ENCODE data around the gene GCH1.

GCH1 gene

GRCh38 chr14:54836231-54836630 lies 66.4 kb downstream of the GCH1 start:
- Histone ChIP-seq H3K27ac (ENCODE audit: low read depth, low read length) (no peak overlapping the region), H3K27me3 (ENCODE audit: control insufficient read depth in 1 of 2, insufficient read depth in 2 of 2, low read length in 2 of 2) (no peaks in the 10 kb centered on the region), H3K9me3 (ENCODE audit: low read length) (no peaks in the 10 kb centered on the region), H3K9ac (ENCODE audit: low read length) (no peak overlapping the region), H3K36me3 (ENCODE audit: insufficient read depth, low read length) (no peaks in the 10 kb centered on the region), H3K4me1 (ENCODE audit: insufficient read depth, low read length) (no peaks in the 10 kb centered on the region), H3K4me3 (ENCODE audit: low read depth in 1 of 2, low read length in 2 of 2) (no peak overlapping the region)

GRCh38 chr14:54834727-54835126 lies 67.9 kb downstream of the GCH1 start:
- no peaks in the 10 kb centered on the region for H3K27me3 ChIP-seq (ENCODE audit: control insufficient read depth in 1 of 2, insufficient read depth in 2 of 2, low read length in 2 of 2)
- no peaks in the 10 kb centered on the region for H3K9me3 ChIP-seq (ENCODE audit: low read length)
- H3K4me1 ChIP-seq (ENCODE audit: insufficient read depth, low read length) = no peaks in the 10 kb centered on the region
- no peak overlapping the region for H3K27ac ChIP-seq (ENCODE audit: low read depth, low read length)
- H3K9ac ChIP-seq (ENCODE audit: low read length) = no peak overlapping the region
- H3K36me3 ChIP-seq (ENCODE audit: insufficient read depth, low read length) = no peaks in the 10 kb centered on the region
- no peak overlapping the region for H3K4me3 ChIP-seq (ENCODE audit: low read depth in 1 of 2, low read length in 2 of 2)

- no peak overlapping the region for H3K27ac ChIP-seq (ENCODE audit: low read depth, low read length)
- H3K36me3 ChIP-seq (ENCODE audit: insufficient read depth, low read length) = no peaks in the 10 kb centered on the region
- no peaks in the 10 kb centered on the region for H3K27me3 ChIP-seq (ENCODE audit: control insufficient read depth in 1 of 2, insufficient read depth in 2 of 2, low read length in 2 of 2)
- H3K4me3 ChIP-seq (ENCODE audit: low read depth in 1 of 2, low read length in 2 of 2) = no peak overlapping the region
- H3K9ac ChIP-seq (ENCODE audit: low read length) = no peak overlapping the region
- no peaks in the 10 kb centered on the region for H3K4me1 ChIP-seq (ENCODE audit: insufficient read depth, low read length)
- H3K9me3 ChIP-seq (ENCODE audit: low read length) = no peaks in the 10 kb centered on the region
Measured at GRCh38 chr14:54834081-54834480, 68.5 kb downstream of the GCH1 start.

- H3K27ac ChIP-seq (ENCODE audit: low read depth, low read length) = no peak overlapping the region
- no peak overlapping the region for H3K9ac ChIP-seq (ENCODE audit: low read length)
- H3K9me3 ChIP-seq (ENCODE audit: low read length) = no peaks in the 10 kb centered on the region
- H3K36me3 ChIP-seq (ENCODE audit: insufficient read depth, low read length) = no peaks in the 10 kb centered on the region
- no peaks in the 10 kb centered on the region for H3K4me1 ChIP-seq (ENCODE audit: insufficient read depth, low read length)
- no peak overlapping the region for H3K4me3 ChIP-seq (ENCODE audit: low read depth in 1 of 2, low read length in 2 of 2)
- H3K27me3 ChIP-seq (ENCODE audit: control insufficient read depth in 1 of 2, insufficient read depth in 2 of 2, low read length in 2 of 2) = no peaks in the 10 kb centered on the region
Measured at GRCh38 chr14:54830650-54831049, 72.0 kb downstream of the GCH1 start.

GRCh38 chr14:54829486-54830224 lies 73.0 kb downstream of the GCH1 start:
- Histone ChIP-seq H3K4me1 (ENCODE audit: insufficient read depth, low read length) (no peaks in the 10 kb centered on the region), H3K9ac (ENCODE audit: low read length) (no peak overlapping the region)

GRCh38 chr14:54828037-54828436 lies 74.6 kb downstream of the GCH1 start:
- Histone ChIP-seq H3K4me3 (ENCODE audit: low read depth in 1 of 2, low read length in 2 of 2) (no peak overlapping the region), H3K9ac (ENCODE audit: low read length) (no peak overlapping the region), H3K4me1 (ENCODE audit: insufficient read depth, low read length) (no peaks in the 10 kb centered on the region), H3K36me3 (ENCODE audit: insufficient read depth, low read length) (no peaks in the 10 kb centered on the region), H3K27me3 (ENCODE audit: control insufficient read depth in 1 of 2, insufficient read depth in 2 of 2, low read length in 2 of 2) (no peaks in the 10 kb centered on the region), H3K9me3 (ENCODE audit: low read length) (peaks cover 6% of the 10 kb centered on the region), H3K27ac (ENCODE audit: low read depth, low read length) (no peak overlapping the region)

More at GRCh38 chr14:54829486-54830224, 73.0 kb downstream of the GCH1 start:
- Histone ChIP-seq H3K36me3 (ENCODE audit: insufficient read depth, low read length) (no peaks in the 10 kb centered on the region), H3K9me3 (ENCODE audit: low read length) (peaks cover 6% of the 10 kb centered on the region), H3K27ac (ENCODE audit: low read depth, low read length) (no peak overlapping the region), H3K4me3 (ENCODE audit: low read depth in 1 of 2, low read length in 2 of 2) (no peak overlapping the region), H3K27me3 (ENCODE audit: control insufficient read depth in 1 of 2, insufficient read depth in 2 of 2, low read length in 2 of 2) (no peaks in the 10 kb centered on the region)

GRCh38 chr14:54823757-54824549 lies 78.7 kb downstream of the GCH1 start:
- no peak overlapping the region for H3K9ac ChIP-seq (ENCODE audit: low read length)
- no peaks in the 10 kb centered on the region for H3K36me3 ChIP-seq (ENCODE audit: insufficient read depth, low read length)
- no peak overlapping the region for H3K27ac ChIP-seq (ENCODE audit: low read depth, low read length)
- H3K27me3 ChIP-seq (ENCODE audit: control insufficient read depth in 1 of 2, insufficient read depth in 2 of 2, low read length in 2 of 2) = no peaks in the 10 kb centered on the region
- peaks cover 6% of the 10 kb centered on the region for H3K9me3 ChIP-seq (ENCODE audit: low read length)
- no peaks in the 10 kb centered on the region for H3K4me1 ChIP-seq (ENCODE audit: insufficient read depth, low read length)
- no peak overlapping the region for H3K4me3 ChIP-seq (ENCODE audit: low read depth in 1 of 2, low read length in 2 of 2)

- Histone ChIP-seq H3K36me3 (ENCODE audit: insufficient read depth, low read length) (no peaks in the 10 kb centered on the region), H3K9ac (ENCODE audit: low read length) (no peak overlapping the region), H3K9me3 (ENCODE audit: low read length) (peaks cover 6% of the 10 kb centered on the region), H3K27ac (ENCODE audit: low read depth, low read length) (no peak overlapping the region), H3K4me3 (ENCODE audit: low read depth in 1 of 2, low read length in 2 of 2) (no peak overlapping the region), H3K27me3 (ENCODE audit: control insufficient read depth in 1 of 2, insufficient read depth in 2 of 2, low read length in 2 of 2) (no peaks in the 10 kb centered on the region), H3K4me1 (ENCODE audit: insufficient read depth, low read length) (no peaks in the 10 kb centered on the region)
Measured at GRCh38 chr14:54822685-54823084, 79.9 kb downstream of the GCH1 start.

GRCh38 chr14:54818201-54819133 lies 84.2 kb downstream of the GCH1 start:
- Histone ChIP-seq H3K4me3 (ENCODE audit: low read depth in 1 of 2, low read length in 2 of 2) (no peak overlapping the region), H3K4me1 (ENCODE audit: insufficient read depth, low read length) (no peaks in the 10 kb centered on the region), H3K27me3 (ENCODE audit: control insufficient read depth in 1 of 2, insufficient read depth in 2 of 2, low read length in 2 of 2) (no peaks in the 10 kb centered on the region), H3K9me3 (ENCODE audit: low read length) (no peaks in the 10 kb centered on the region), H3K9ac (ENCODE audit: low read length) (no peak overlapping the region), H3K27ac (ENCODE audit: low read depth, low read length) (no peak overlapping the region), H3K36me3 (ENCODE audit: insufficient read depth, low read length) (no peaks in the 10 kb centered on the region)

GRCh38 chr14:54817506-54817905 lies 85.1 kb downstream of the GCH1 start:
- no peak overlapping the region for H3K27ac ChIP-seq (ENCODE audit: low read depth, low read length)
- no peak overlapping the region for H3K9ac ChIP-seq (ENCODE audit: low read length)
- H3K27me3 ChIP-seq (ENCODE audit: control insufficient read depth in 1 of 2, insufficient read depth in 2 of 2, low read length in 2 of 2) = no peaks in the 10 kb centered on the region
- no peaks in the 10 kb centered on the region for H3K36me3 ChIP-seq (ENCODE audit: insufficient read depth, low read length)
- H3K9me3 ChIP-seq (ENCODE audit: low read length) = no peaks in the 10 kb centered on the region
- no peak overlapping the region for H3K4me3 ChIP-seq (ENCODE audit: low read depth in 1 of 2, low read length in 2 of 2)
- H3K4me1 ChIP-seq (ENCODE audit: insufficient read depth, low read length) = no peaks in the 10 kb centered on the region

GRCh38 chr14:54816450-54816849 lies 86.2 kb downstream of the GCH1 start:
- H3K27ac ChIP-seq (ENCODE audit: low read depth, low read length) = no peak overlapping the region
- H3K36me3 ChIP-seq (ENCODE audit: insufficient read depth, low read length) = no peaks in the 10 kb centered on the region
- no peaks in the 10 kb centered on the region for H3K27me3 ChIP-seq (ENCODE audit: control insufficient read depth in 1 of 2, insufficient read depth in 2 of 2, low read length in 2 of 2)
- no peaks in the 10 kb centered on the region for H3K9me3 ChIP-seq (ENCODE audit: low read length)
- no peaks in the 10 kb centered on the region for H3K4me1 ChIP-seq (ENCODE audit: insufficient read depth, low read length)
- no peak overlapping the region for H3K9ac ChIP-seq (ENCODE audit: low read length)
- no peak overlapping the region for H3K4me3 ChIP-seq (ENCODE audit: low read depth in 1 of 2, low read length in 2 of 2)

Measured in muscle layer of colon (tissue), 2 donors.